Nephron progenitor cell (in vitro differentiated cells): Measurements from ENCODE around the gene SLC38A11.
"Not testable (repeated sequence)": the region's sequence is repeated elsewhere in the genome, so short reads cannot be mapped to it uniquely, and the experiment has no call there.

Source experiments
- DNase-seq: peaks from one replicate; pipeline ENCODE4 v3.0.0; 2021
- H3K27ac Mint-ChIP-seq: 2 replicates; pipeline ENCODE4 v1.8.0; 2021; ENCODE audit warnings: mild to moderate bottlenecking, moderate library complexity, mixed read lengths
- H3K27me3 Mint-ChIP-seq: 2 replicates; pipeline ENCODE4 v1.8.0; 2021; ENCODE audit warnings: mild to moderate bottlenecking, low read depth, mixed read lengths; ENCODE audit not compliant: poor library complexity
- H3K36me3 Mint-ChIP-seq: 2 replicates; pipeline ENCODE4 v1.8.0; 2021; ENCODE audit warnings: low read depth, mixed read lengths
- H3K4me1 Mint-ChIP-seq: 2 replicates; pipeline ENCODE4 v1.8.0; 2021; ENCODE audit warnings: mixed read lengths
- H3K4me3 Mint-ChIP-seq: 2 replicates; pipeline ENCODE4 v1.8.0; 2021; ENCODE audit warnings: mild to moderate bottlenecking, moderate library complexity, mixed read lengths
- H3K9me3 Mint-ChIP-seq: 2 replicates; pipeline ENCODE4 v1.8.0; 2021; ENCODE audit warnings: mild to moderate bottlenecking, moderate library complexity, mixed read lengths
- CTCF ChIP-seq: fragments of 200-600 bp; sonication (generic); IDR thresholded peaks from 2 replicates; pipeline ENCODE4 v1.5.0; 2021; ENCODE audit warnings: antibody characterized with exemption

The SLC38A11 gene

GRCh38 chr2:164869420-164869772 lies 85.9 kb downstream of the SLC38A11 start:
- Mint-ChIP-seq H3K27me3 (peaks cover 13% of the 10 kb centered on the region), H3K9me3 (no peaks in the 10 kb centered on the region), H3K4me1 (peaks cover 9% of the 10 kb centered on the region), H3K27ac (no peak overlapping the region), H3K4me3 (no peak overlapping the region), H3K36me3 (no peaks in the 10 kb centered on the region)
- no peak for TF ChIP-seq CTCF
- DNase-seq: no peak

GRCh38 chr2:164868563-164869419 lies 86.5 kb downstream of the SLC38A11 start:
- Mint-ChIP-seq H3K9me3 (no peaks in the 10 kb centered on the region), H3K4me1 (peaks cover 7% of the 10 kb centered on the region), H3K4me3 (no peak overlapping the region), H3K27ac (no peak overlapping the region), H3K27me3 (peaks cover 8% of the 10 kb centered on the region), H3K36me3 (no peaks in the 10 kb centered on the region)
- DNase-seq: no peak
- no peak for TF ChIP-seq CTCF

GRCh38 chr2:164867779-164868397 lies 87.4 kb downstream of the SLC38A11 start:
- no peak for DNase-seq
- H3K9me3 Mint-ChIP-seq: no peaks in the 10 kb centered on the region
- no peak overlapping the region for H3K4me3 Mint-ChIP-seq
- H3K36me3 Mint-ChIP-seq: no peaks in the 10 kb centered on the region
- no peak for TF ChIP-seq CTCF
- no peaks in the 10 kb centered on the region for H3K4me1 Mint-ChIP-seq
- H3K27ac Mint-ChIP-seq: no peak overlapping the region
- peaks cover 8% of the 10 kb centered on the region for H3K27me3 Mint-ChIP-seq

- not testable (repeated sequence) for H3K4me3 Mint-ChIP-seq, H3K27ac Mint-ChIP-seq, H3K36me3 Mint-ChIP-seq, DNase-seq, H3K4me1 Mint-ChIP-seq, H3K9me3 Mint-ChIP-seq, H3K27me3 Mint-ChIP-seq
Measured at GRCh38 chr2:164866381-164866780, 88.9 kb downstream of the SLC38A11 start.

- Mint-ChIP-seq H3K27ac (no peak overlapping the region), H3K9me3 (no peaks in the 10 kb centered on the region), H3K4me3 (no peak overlapping the region), H3K27me3 (no peaks in the 10 kb centered on the region), H3K36me3 (no peaks in the 10 kb centered on the region), H3K4me1 (no peaks in the 10 kb centered on the region)
- no peak for DNase-seq
- TF ChIP-seq CTCF: no peak
Measured at GRCh38 chr2:164860694-164861042, 94.7 kb downstream of the SLC38A11 start.

- H3K9me3 Mint-ChIP-seq, H3K4me1 Mint-ChIP-seq, H3K27me3 Mint-ChIP-seq, DNase-seq, H3K27ac Mint-ChIP-seq, H3K36me3 Mint-ChIP-seq, H3K4me3 Mint-ChIP-seq: not testable (repeated sequence)
Measured at GRCh38 chr2:164859906-164860693, 95.2 kb downstream of the SLC38A11 start.
